RWPE2 (cell line): ENCODE results near the gene PVALB.
A peak's percentile ranks its signal among the peaks of the same experiment; 100 is the strongest.

Source experiments
- ATAC-seq: fragments of 200-7000 bp; cut with Tn5 transposase; 3 replicates; pipeline ENCODE4 v1.9.1; 2021; ENCODE audit warnings: low read depth
- DNase-seq: peaks from one replicate; pipeline ENCODE4 v3.0.0-alpha.2; 2020; ENCODE audit warnings: low spot score
- H3K27ac ChIP-seq: fragments of 450-650 bp; 2 replicates; pipeline ENCODE4 v1.5.1; 2017; ENCODE audit warnings: mild to moderate bottlenecking; ENCODE audit not compliant: poor library complexity, severe bottlenecking
- H3K27me3 ChIP-seq: fragments of 250-450 bp; sonication (Bioruptor Pico); 2 replicates; pipeline ENCODE4 v1.5.1; 2021; ENCODE audit warnings: mild to moderate bottlenecking, moderate library complexity; ENCODE audit not compliant: insufficient read depth, poor library complexity, severe bottlenecking
- H3K36me3 ChIP-seq: fragments of 250-450 bp; sonication (Bioruptor Pico); 2 replicates; pipeline ENCODE4 v1.5.1; 2020; ENCODE audit warnings: low read depth, mild to moderate bottlenecking, moderate library complexity
- H3K4me1 ChIP-seq: fragments of 250-450 bp; sonication (Bioruptor Pico); 2 replicates; pipeline ENCODE4 v1.5.1; 2021; ENCODE audit warnings: mild to moderate bottlenecking, moderate library complexity; ENCODE audit not compliant: insufficient read depth, poor library complexity, severe bottlenecking
- H3K4me3 ChIP-seq: fragments of 250-450 bp; sonication (Bioruptor Pico); 2 replicates; pipeline ENCODE4 v1.5.1; 2021; ENCODE audit warnings: mild to moderate bottlenecking, moderate library complexity; ENCODE audit not compliant: severe bottlenecking
- H3K9me3 ChIP-seq: fragments of 250-450 bp; sonication (Bioruptor Pico); 2 replicates; pipeline ENCODE4 v1.5.1; 2021; ENCODE audit warnings: mild to moderate bottlenecking, moderate library complexity; ENCODE audit not compliant: severe bottlenecking
- CTCF ChIP-seq: fragments of 450-650 bp; IDR thresholded peaks from one replicate; pipeline ENCODE4 v1.5.1; 2017; ENCODE audit warnings: mild to moderate bottlenecking, moderate library complexity; ENCODE audit not compliant: poor library complexity, severe bottlenecking

PVALB gene

GRCh38 chr22:36775586-36775963 lies 41.3 kb downstream of the PVALB start:
- no peak for DNase-seq
- Histone ChIP-seq H3K4me1 (peaks cover 6% of the 10 kb centered on the region), H3K9me3 (no peaks in the 10 kb centered on the region), H3K36me3 (no peaks in the 10 kb centered on the region), H3K27ac (peak overlapping the region; percentile 29), H3K27me3 (no peaks in the 10 kb centered on the region), H3K4me3 (peak overlapping the region; percentile 45)
- no peak for TF ChIP-seq CTCF
- no peak; the same call in 2 of the 3 replicates for ATAC-seq

GRCh38 chr22:36773935-36774334 lies 42.9 kb downstream of the PVALB start:
- Histone ChIP-seq H3K9me3 (no peaks in the 10 kb centered on the region), H3K36me3 (no peaks in the 10 kb centered on the region), H3K27ac (no peak overlapping the region), H3K27me3 (no peaks in the 10 kb centered on the region), H3K4me1 (peaks cover 6% of the 10 kb centered on the region), H3K4me3 (no peak overlapping the region)
- ATAC-seq = no peak
- peak; percentile 53 for TF ChIP-seq CTCF
- no peak for DNase-seq

GRCh38 chr22:36772451-36772850 lies 44.4 kb downstream of the PVALB start:
- no peaks in the 10 kb centered on the region for H3K9me3 ChIP-seq

GRCh38 chr22:36771356-36772063 lies 45.3 kb downstream of the PVALB start:
- H3K27me3 ChIP-seq = no peaks in the 10 kb centered on the region
- DNase-seq (peak; percentile 14), ATAC-seq (no peak)
- peaks cover 6% of the 10 kb centered on the region for H3K4me1 ChIP-seq
- no peaks in the 10 kb centered on the region for H3K36me3 ChIP-seq
- TF ChIP-seq CTCF = no peak
- no peaks in the 10 kb centered on the region for H3K9me3 ChIP-seq
- H3K27ac ChIP-seq = no peak overlapping the region
- no peak overlapping the region for H3K4me3 ChIP-seq

More at GRCh38 chr22:36772451-36772850, 44.4 kb downstream of the PVALB start:
- Histone ChIP-seq H3K27ac (no peak overlapping the region), H3K27me3 (no peaks in the 10 kb centered on the region), H3K4me3 (no peak overlapping the region), H3K4me1 (peaks cover 6% of the 10 kb centered on the region), H3K36me3 (no peaks in the 10 kb centered on the region)
- DNase-seq (peak; percentile 8), ATAC-seq (no peak)
- no peak for TF ChIP-seq CTCF

GRCh38 chr22:36770513-36771231 lies 46.2 kb downstream of the PVALB start:
- H3K9me3 ChIP-seq = no peaks in the 10 kb centered on the region
- peak; percentile 29 for DNase-seq
- H3K27me3 ChIP-seq = no peaks in the 10 kb centered on the region
- peaks cover 6% of the 10 kb centered on the region for H3K4me1 ChIP-seq
- no peak for ATAC-seq
- TF ChIP-seq CTCF = no peak
- no peaks in the 10 kb centered on the region for H3K36me3 ChIP-seq
- no peak overlapping the region for H3K4me3 ChIP-seq
- H3K27ac ChIP-seq = no peak overlapping the region
